Retinal pigment epithelial cell (primary cell): ENCODE data around the gene ZNF444.
A peak's percentile ranks its signal among the peaks of the same experiment; 100 is the strongest.

Experiments
- DNase-seq: peaks from one replicate; pipeline ENCODE4 v3.0.0-alpha.2; 2010; ENCODE audit warnings: low read depth
- H3K4me3 ChIP-seq: 2 replicates; pipeline ENCODE4 v1.5.1; 2011; ENCODE audit warnings: mild to moderate bottlenecking, low read length, control low read depth, moderate library complexity
- CTCF ChIP-seq: conservative IDR thresholded peaks from 2 replicates; pipeline ENCODE4 v1.5.1; 2011; ENCODE audit warnings: low read depth, low read length, control low read depth, inconsistent platforms

ZNF444 gene

GRCh38 chr19:56141417-56141993 lies 418 bp downstream of the ZNF444 start:
- DNase-seq: no peak
- TF ChIP-seq CTCF: no peak
- peak overlapping the region; percentile 72 for H3K4me3 ChIP-seq

- peak overlapping the region; percentile 72 for H3K4me3 ChIP-seq
- no peak for TF ChIP-seq CTCF
These were observed 1.1 kb downstream of the ZNF444 start for GRCh38 chr19:56142087-56142787.

GRCh38 chr19:56142897-56143434 lies 1.9 kb downstream of the ZNF444 start:
- no peak overlapping the region for H3K4me3 ChIP-seq
- no peak for TF ChIP-seq CTCF
- no peak for DNase-seq

More at GRCh38 chr19:56142087-56142787, 1.1 kb downstream of the ZNF444 start:
- no peak for DNase-seq

DNA sequence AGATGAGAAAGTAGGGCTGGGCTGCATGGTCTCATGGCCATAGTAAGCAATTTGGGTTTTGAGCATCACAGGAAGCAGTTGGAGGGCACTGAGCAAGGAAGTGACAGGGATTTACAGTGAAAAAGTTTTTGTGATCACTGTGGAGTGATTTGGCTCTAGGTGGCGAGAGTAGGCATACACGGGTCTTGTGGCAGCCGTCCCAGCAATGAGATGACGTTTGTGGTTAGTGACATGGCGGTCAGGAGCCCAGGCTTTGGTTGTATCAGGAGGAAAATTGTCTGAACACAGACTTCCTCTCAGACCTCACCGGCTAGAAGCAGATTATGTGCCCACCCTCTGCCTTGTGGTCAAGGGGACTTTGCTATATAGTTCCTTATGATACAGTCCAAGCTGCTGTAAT lies 3.3 kb downstream of the ZNF444 start:
- no peak overlapping the region for H3K4me3 ChIP-seq
- DNase-seq: no peak
- TF ChIP-seq CTCF: no peak

DNA sequence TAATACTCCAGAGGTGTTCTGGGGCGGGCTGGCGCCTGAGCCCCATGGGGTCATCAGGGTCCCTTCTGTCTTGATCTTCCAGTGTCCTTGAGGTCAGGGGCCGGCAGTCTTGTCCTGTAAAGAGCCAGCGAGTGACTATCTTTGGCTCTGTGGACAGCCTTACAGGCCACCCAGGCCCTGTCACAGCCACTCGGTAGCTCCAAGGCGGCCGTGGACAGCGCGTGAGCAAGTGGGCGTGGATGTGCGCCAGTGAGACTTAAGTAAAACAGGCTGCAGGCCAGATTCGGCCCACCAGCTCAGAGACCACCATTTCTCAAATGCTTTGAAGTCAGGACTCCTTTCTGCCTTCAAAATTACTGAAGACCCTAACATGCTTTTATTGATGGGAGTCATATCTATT lies 3.7 kb downstream of the ZNF444 start:
- no peak for DNase-seq
- TF ChIP-seq CTCF: no peak
- no peak overlapping the region for H3K4me3 ChIP-seq

- TF ChIP-seq CTCF: no peak
- H3K4me3 ChIP-seq: no peak overlapping the region
- DNase-seq: no peak
These were observed 4.6 kb downstream of the ZNF444 start for GRCh38 chr19:56145698-56146097.

- TF ChIP-seq CTCF: no peak
- no peak overlapping the region for H3K4me3 ChIP-seq
- DNase-seq: no peak
These were observed 5.8 kb downstream of the ZNF444 start for GRCh38 chr19:56146904-56147303.
